GM12878 (cell line): ENCODE measurements around the gene TMPRSS13. TPM values are rescaled to one million over a fixed set of nuclear protein-coding genes. Genes with fewer than 3 reads are reported as not detected.

Experiments
- ATAC-seq: fragments of 200-7000 bp; cut with Tn5 transposase; 3 replicates; pipeline ENCODE4 v1.9.1; 2020; ENCODE audit warnings: mild to moderate bottlenecking, moderate library complexity
- BruUV-seq: library from RNA; stranded (reverse); fragments of 400-500 nt; replicated peaks from 2 replicates; lab custom pipeline; 2021; lab: Mats Ljungman, UMichigan
- CTCF ChIA-PET: fragments of 300-600 bp; sonication (Branson Sonifier 250); formaldehyde crosslinking; extraction: SDS; loops from one replicate; lab custom pipeline; 2021; ENCODE audit warnings: inconsistent platforms; lab: Yijun Ruan, JAX
- POLR2A ChIA-PET: fragments of 350-600 bp; formaldehyde crosslinking; extraction: SDS; loops from one replicate; lab custom pipeline; 2021; ENCODE audit warnings: inconsistent platforms; lab: Charles Lee
- RAD21 ChIA-PET: fragments of 300-600 bp; sonication (Branson Sonifier 250); formaldehyde crosslinking; loops from one replicate; lab custom pipeline; 2023; ENCODE audit warnings: antibody characterized with exemption; ENCODE audit not compliant: unreplicated experiment; lab: Charles Lee
- SMC1A ChIA-PET: fragments of 300-600 bp; sonication (Branson Sonifier 250); formaldehyde crosslinking; loops from one replicate; lab custom pipeline; 2023; ENCODE audit not compliant: unreplicated experiment, uncharacterized antibody; lab: Charles Lee
- DNase-seq: peaks from one replicate; pipeline ENCODE4 v3.0.0-alpha.2; 2011; ENCODE audit warnings: low read depth, low spot score
- FAIRE-seq: peaks from 3 replicates; lab custom pipeline; 2011; peaks lifted over from hg19 to GRCh38; lab: Jason Lieb, UNC
- H2AFZ ChIP-seq: 2 replicates; pipeline ENCODE4 v1.6.0; 2011; ENCODE audit warnings: low read depth, low read length, control low read depth; ENCODE audit not compliant: control insufficient read depth
- H3K27ac ChIP-seq: 2 replicates; pipeline ENCODE4 v1.5.1; 2011; ENCODE audit warnings: control low read depth; ENCODE audit not compliant: control insufficient read depth, insufficient read depth
- H3K27me3 ChIP-seq, 2 experiments: replicated peaks in 1 of 2; 2 replicates each; pipeline versions ENCODE4 v1.6.0 to v1.6.1; 2011; ENCODE audit warnings: low read length in 1 of 2; ENCODE audit not compliant: control insufficient read depth in 2 of 2, insufficient read depth in 2 of 2
- H3K36me3 ChIP-seq, 2 experiments: 2 replicates each; pipeline ENCODE4 v1.5.1; 2011; ENCODE audit warnings: low read length in 1 of 2; ENCODE audit not compliant: control insufficient read depth in 2 of 2, insufficient read depth in 2 of 2
- H3K4me1 ChIP-seq: 2 replicates; pipeline ENCODE4 v1.6.1; 2011; ENCODE audit warnings: mild to moderate bottlenecking, low read length, moderate library complexity, mixed read lengths; ENCODE audit not compliant: control insufficient read depth, insufficient read depth
- H3K4me2 ChIP-seq: 2 replicates; pipeline ENCODE4 v1.6.0; 2011; ENCODE audit warnings: control low read depth; ENCODE audit not compliant: control insufficient read depth, insufficient read depth
- H3K4me3 ChIP-seq: fragments of 200-600 bp; sonication (generic); 2 replicates; pipeline ENCODE4 v1.5.1; 2016
- H3K79me2 ChIP-seq: 2 replicates; pipeline ENCODE4 v1.6.0; 2011; ENCODE audit warnings: low read length; ENCODE audit not compliant: control insufficient read depth, insufficient read depth
- H3K9ac ChIP-seq: 2 replicates; pipeline ENCODE4 v1.8.0; 2011; ENCODE audit warnings: low read length, control low read depth, mixed read lengths; ENCODE audit not compliant: control insufficient read depth, insufficient read depth
- H3K9me3 ChIP-seq: replicated peaks from 3 replicates; pipeline ENCODE4 v1.5.1; 2011; ENCODE audit warnings: mild to moderate bottlenecking, low read length; ENCODE audit not compliant: control insufficient read depth, insufficient read depth
- H4K20me1 ChIP-seq: 2 replicates; pipeline ENCODE4 v1.6.0; 2011; ENCODE audit not compliant: control insufficient read depth, insufficient read depth
- HDAC6 ChIP-seq: fragments of 200-600 bp; sonication (generic); IDR thresholded peaks from one replicate; pipeline ENCODE4 v1.8.0; 2017; ENCODE audit warnings: antibody characterized with exemption; ENCODE audit not compliant: unreplicated experiment
- RAD21 ChIP-seq: IDR thresholded peaks from 2 replicates; pipeline ENCODE4 v1.6.1; 2011; ENCODE audit warnings: mild to moderate bottlenecking, low read depth, low read length, moderate library complexity; ENCODE audit not compliant: insufficient read depth
- RB1 ChIP-seq: fragments of 450-650 bp; formaldehyde crosslinking; IDR thresholded peaks from 2 replicates; pipeline ENCODE4 v1.6.1; 2017; ENCODE audit warnings: mild to moderate bottlenecking, borderline replicate concordance
- RUNX3 ChIP-seq: IDR thresholded peaks from 2 replicates; pipeline ENCODE4 v1.6.1; 2012; ENCODE audit warnings: low read length, inconsistent platforms
- SMC3 ChIP-seq: IDR thresholded peaks from 2 replicates; pipeline ENCODE4 v1.6.1; 2011; ENCODE audit warnings: low read length, improper control_type of control experiment, borderline replicate concordance
- TAF1 ChIP-seq: IDR thresholded peaks from 2 replicates; pipeline ENCODE4 v1.6.1; 2011; ENCODE audit warnings: mild to moderate bottlenecking, low read depth, low read length, borderline replicate concordance
- TCF12 ChIP-seq: IDR thresholded peaks from 2 replicates; pipeline ENCODE4 v1.6.1; 2011; ENCODE audit warnings: low read depth, mild to moderate bottlenecking, low read length
- YY1 ChIP-seq: IDR thresholded peaks from 2 replicates; pipeline ENCODE4 v1.6.1; 2011; ENCODE audit warnings: low read depth, mild to moderate bottlenecking, low read length
- ZNF24 ChIP-seq: fragments of 450-650 bp; IDR thresholded peaks from 2 replicates; pipeline ENCODE4 v1.6.1; 2017; ENCODE audit warnings: antibody characterized with exemption, mild to moderate bottlenecking
- ZNF687 ChIP-seq: fragments of 450-650 bp; IDR thresholded peaks from 2 replicates; pipeline ENCODE4 v1.6.1; 2017; ENCODE audit warnings: mild to moderate bottlenecking, moderate library complexity
- WGBS: methylation state at CpG from one replicate; pipeline ENCODE4 v1.1.6; 2016; ENCODE audit warnings: low lambda C conversion rate; ENCODE audit not compliant: insufficient replicate concordance, insufficient coverage; ENCODE audit errors: missing lambda C conversion rate; 5-methylcytosine and 5-hydroxymethylcytosine counted together
- in situ Hi-C: fragments of 300-500 bp; cut with MboI; formaldehyde crosslinking; loops from 9 replicates; pipeline ENCODE4 v1.14.3; 2018; ENCODE audit warnings: mixed read lengths
- intact Hi-C: fragments of 100-400 bp; cut with micrococcal nuclease; formaldehyde crosslinking; loops from one replicate; pipeline ENCODE4 v1.14.2; 2022; ENCODE audit not compliant: unreplicated experiment
- polyA plus RNA-seq, 11 experiments: library from polyadenylated mRNA; depleted of rRNA in 4 of 11; unstranded in 6 of 11; stranded (reverse) in 5 of 11; fragments of >200 nt; fragmentation: Nextera tagmentation in 4 of 11; fragmentation: Illumina TruSeq in 1 of 11; extraction: Ambion mirVana in 4 of 11; extraction: Trizol in 1 of 11; gene quantifications; 1 replicate in 1 of 11; 2 replicates in 10 of 11; pipeline versions ENCODE4 v1.2.1 to v1.2.3, GENCODE V29; 2011 to 2016; ENCODE audit warnings: inconsistent platforms in 2 of 11, missing spikeins in 2 of 11, low read depth in 1 of 11
- total RNA-seq, 4 experiments: library from RNA; depleted of rRNA in 3 of 4; stranded (reverse); fragments of >200 nt in 3 of 4; fragmentation: Illumina TruSeq in 1 of 4; extraction: Trizol in 1 of 4; gene quantifications; 2 replicates each; pipeline versions ENCODE4 v1.2.1 to v1.2.3, GENCODE V29; 2013 to 2021
- TF ChIP-seq, protein P1 (sequence below), 3 experiments: IDR thresholded peaks in 2 of 3; conservative IDR thresholded peaks in 1 of 3; 2 replicates each; pipeline ENCODE4 v1.5.1; 2011; ENCODE audit warnings: low read depth in 3 of 3, low read length in 3 of 3, mild to moderate bottlenecking in 3 of 3, control low read depth in 2 of 3, moderate library complexity in 2 of 3, inconsistent platforms in 1 of 3, mixed read lengths in 1 of 3; ENCODE audit not compliant: control insufficient read depth in 2 of 3, insufficient read depth in 1 of 3; ENCODE audit errors: extremely low read depth in 1 of 3

Gene TMPRSS13
- total and polyA plus RNA-seq, 10 of the 15 experiments (the other 5 are each of a cell fraction or from before 2014, with no cell fraction given) = 0.05 to 0.50 (median 0.26) TPM; not detected in 2

GRCh38 chr11:117950301-117950700 lies 21.1 kb upstream of the TMPRSS13 start:
- ChIA-PET RAD21 (interaction anchor here (0.7 to 10.6 kb wide), 26 partner anchors 10 to 221 kb away, joined by 3 to 393 read pairs (median 6); partner anchors contain the start of genes FXYD2 and IL10RA), POLR2A (interaction anchor here (0.6 to 2.0 kb wide), 6 partner anchors 15 to 102 kb away, joined by 3 to 8 read pairs (median 4); partner anchors contain the start of gene IL10RA), CTCF (interaction anchor here (0.7 to 13.1 kb wide), 23 partner anchors 14 to 221 kb away, joined by 3 to 503 read pairs (median 4); partner anchors contain the start of genes FXYD2, IL10RA and TMPRSS13), SMC1A (interaction anchor here (1.0 to 14.9 kb wide), 26 partner anchors 12 to 221 kb away, joined by 3 to 295 read pairs (median 9); partner anchors contain the start of gene IL10RA)
- Histone ChIP-seq H3K9ac (no peak overlapping the region), H3K36me3 (no peaks in the 10 kb centered on the region; a peak in 1 of 4 replicates), H3K4me1 (peaks cover 30% of the 10 kb centered on the region), H3K79me2 (no peaks in the 10 kb centered on the region), H4K20me1 (no peaks in the 10 kb centered on the region), H2AFZ (no peak overlapping the region), H3K27ac (no peak overlapping the region), H3K27me3 (no peaks in the 10 kb centered on the region), H3K9me3 (no peaks in the 10 kb centered on the region), H3K4me2 (no peak overlapping the region), H3K4me3 (no peak overlapping the region)
- peak; percentile 54 for ATAC-seq
- no TSS peak for BruUV-seq
- intact Hi-C loops (loop anchor here (1.0 to 2.0 kb wide), 2 partner anchors 36 to 103 kb away; partner anchors contain the start of gene IL10RA), in situ Hi-C loops (no loop called here)
- TF ChIP-seq TCF12 = 0 out of 2 replicates have a peak, but pooled peaks have one; percentile 51
- TF ChIP-seq SMC3 = peak; percentile 71; the same call in 1 of the 2 replicates
- TF ChIP-seq TAF1 = no peak
- no peak for TF ChIP-seq RB1
- TF ChIP-seq, protein P1, sequence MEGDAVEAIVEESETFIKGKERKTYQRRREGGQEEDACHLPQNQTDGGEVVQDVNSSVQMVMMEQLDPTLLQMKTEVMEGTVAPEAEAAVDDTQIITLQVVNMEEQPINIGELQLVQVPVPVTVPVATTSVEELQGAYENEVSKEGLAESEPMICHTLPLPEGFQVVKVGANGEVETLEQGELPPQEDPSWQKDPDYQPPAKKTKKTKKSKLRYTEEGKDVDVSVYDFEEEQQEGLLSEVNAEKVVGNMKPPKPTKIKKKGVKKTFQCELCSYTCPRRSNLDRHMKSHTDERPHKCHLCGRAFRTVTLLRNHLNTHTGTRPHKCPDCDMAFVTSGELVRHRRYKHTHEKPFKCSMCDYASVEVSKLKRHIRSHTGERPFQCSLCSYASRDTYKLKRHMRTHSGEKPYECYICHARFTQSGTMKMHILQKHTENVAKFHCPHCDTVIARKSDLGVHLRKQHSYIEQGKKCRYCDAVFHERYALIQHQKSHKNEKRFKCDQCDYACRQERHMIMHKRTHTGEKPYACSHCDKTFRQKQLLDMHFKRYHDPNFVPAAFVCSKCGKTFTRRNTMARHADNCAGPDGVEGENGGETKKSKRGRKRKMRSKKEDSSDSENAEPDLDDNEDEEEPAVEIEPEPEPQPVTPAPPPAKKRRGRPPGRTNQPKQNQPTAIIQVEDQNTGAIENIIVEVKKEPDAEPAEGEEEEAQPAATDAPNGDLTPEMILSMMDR (IDR thresholded peaks at IDR 0.05 in 2 of 3, conservative IDR thresholded peaks at IDR 0.05 in 1 of 3; ENCODE audit: control insufficient read depth in 2 of 3, extremely low read depth in 1 of 3, insufficient read depth in 1 of 3, low read depth in 3 of 3, low read length in 3 of 3) = peak; percentile 52 to 57 (median 53); a peak in 5 of 6 replicates
- no peak for TF ChIP-seq HDAC6
- peak; percentile 74 for TF ChIP-seq RAD21
- peak; percentile 53; the same call in 1 of the 2 replicates for TF ChIP-seq YY1
- peak; percentile 90 for TF ChIP-seq ZNF24
- peak; percentile 46 for TF ChIP-seq RUNX3
- TF ChIP-seq ZNF687 = peak; percentile 64; the same call in 1 of the 2 replicates
- WGBS = 17% methylated on average over 5 of the region's 5 CpGs
- FAIRE-seq = no peak
- no peak for DNase-seq
